GM20431 (cell line): ENCODE results near the gene FARP1.

Source experiments
- in situ Hi-C: fragments of 300-500 bp; cut with MseI, MboI; formaldehyde crosslinking; loops from one replicate; pipeline ENCODE4 v1.15.0; 2020; ENCODE audit warnings: low sequenced_read_pairs; ENCODE audit not compliant: unreplicated experiment

Gene FARP1

GRCh38 chr13:98500963-98501421 is 358.1 kb downstream of the FARP1 start:
- in situ Hi-C loops = no loop called here

GRCh38 chr13:98503175-98504028 is 360.5 kb downstream of the FARP1 start:
- in situ Hi-C loops = no loop called here

GRCh38 chr13:98504029-98504351 is 361.1 kb downstream of the FARP1 start:
- in situ Hi-C loops = no loop called here

GRCh38 chr13:98504371-98504963 is 361.6 kb downstream of the FARP1 start:
- in situ Hi-C loops = no loop called here
